Calu3 (cell line): ENCODE results near the gene TIGD3. TPM values are rescaled to one million over a fixed set of nuclear protein-coding genes. Genes with fewer than 3 reads are reported as not detected.

Source experiments
- BruUV-seq: library from RNA; stranded (reverse); fragments of 400-500 nt; replicated peaks from 2 replicates; lab custom pipeline; 2021; lab: Mats Ljungman, UMichigan
- CTCF ChIA-PET: fragments of 300-600 bp; sonication (Branson Sonifier 250); formaldehyde crosslinking; loops from one replicate; lab custom pipeline; 2022; ENCODE audit warnings: antibody characterized with exemption; lab: Charles Lee
- DNase-seq: peaks from one replicate; pipeline ENCODE4 v3.0.0; 2022
- H3K27ac Mint-ChIP-seq: one replicate; pipeline ENCODE4 v1.8.0; 2022; ENCODE audit warnings: mixed read lengths; ENCODE audit not compliant: unreplicated experiment
- H3K27me3 Mint-ChIP-seq: one replicate; pipeline ENCODE4 v1.8.0; 2022; ENCODE audit warnings: mixed read lengths; ENCODE audit not compliant: unreplicated experiment
- H3K36me3 Mint-ChIP-seq: one replicate; pipeline ENCODE4 v1.8.0; 2022; ENCODE audit warnings: mild to moderate bottlenecking, moderate library complexity, mixed read lengths; ENCODE audit not compliant: insufficient read depth, unreplicated experiment
- H3K4me1 Mint-ChIP-seq: one replicate; pipeline ENCODE4 v1.8.0; 2022; ENCODE audit warnings: mild to moderate bottlenecking, low read depth, mixed read lengths; ENCODE audit not compliant: unreplicated experiment
- H3K4me3 Mint-ChIP-seq: one replicate; pipeline ENCODE4 v1.8.0; 2022; ENCODE audit warnings: mild to moderate bottlenecking, low read depth, moderate library complexity, mixed read lengths; ENCODE audit not compliant: unreplicated experiment
- H3K9me3 Mint-ChIP-seq: one replicate; pipeline ENCODE4 v1.8.0; 2022; ENCODE audit warnings: low read depth, mixed read lengths; ENCODE audit not compliant: unreplicated experiment
- intact Hi-C: fragments of 100-400 bp; cut with micrococcal nuclease; formaldehyde crosslinking; loops from one replicate; pipeline ENCODE4 v1.10.0; 2022; ENCODE audit not compliant: unreplicated experiment
- total RNA-seq: library from RNA; stranded (reverse); gene quantifications from 2 replicates; pipeline ENCODE4 v1.2.3, GENCODE V29; 2022
- TF ChIP-seq, protein P1 (sequence below): fragments of 200-600 bp; IDR thresholded peaks from one replicate; pipeline ENCODE4 v1.8.0; 2022; ENCODE audit warnings: antibody characterized with exemption; ENCODE audit not compliant: unreplicated experiment

TIGD3 gene
- total RNA-seq, 1 experiment from 2014 or later: 1.5 TPM

GRCh38 chr11:65404638-65405339 is 50.2 kb downstream of the TIGD3 start:
- CTCF ChIA-PET: interaction anchor here (0.8 kb wide), 1 partner anchor 12 kb away, joined by 3 read pairs; no protein-coding TSS in a partner anchor
- Mint-ChIP-seq H3K27ac (no peak overlapping the region), H3K36me3 (peaks cover 59% of the 10 kb centered on the region)

More at GRCh38 chr11:65404638-65405339, 50.2 kb downstream of the TIGD3 start:
- intact Hi-C loops: no loop called here
- Mint-ChIP-seq H3K9me3 (no peaks in the 10 kb centered on the region), H3K4me1 (no peaks in the 10 kb centered on the region), H3K4me3 (no peak overlapping the region), H3K27me3 (no peaks in the 10 kb centered on the region)
- BruUV-seq: no TSS peak
- TF ChIP-seq, protein P1, sequence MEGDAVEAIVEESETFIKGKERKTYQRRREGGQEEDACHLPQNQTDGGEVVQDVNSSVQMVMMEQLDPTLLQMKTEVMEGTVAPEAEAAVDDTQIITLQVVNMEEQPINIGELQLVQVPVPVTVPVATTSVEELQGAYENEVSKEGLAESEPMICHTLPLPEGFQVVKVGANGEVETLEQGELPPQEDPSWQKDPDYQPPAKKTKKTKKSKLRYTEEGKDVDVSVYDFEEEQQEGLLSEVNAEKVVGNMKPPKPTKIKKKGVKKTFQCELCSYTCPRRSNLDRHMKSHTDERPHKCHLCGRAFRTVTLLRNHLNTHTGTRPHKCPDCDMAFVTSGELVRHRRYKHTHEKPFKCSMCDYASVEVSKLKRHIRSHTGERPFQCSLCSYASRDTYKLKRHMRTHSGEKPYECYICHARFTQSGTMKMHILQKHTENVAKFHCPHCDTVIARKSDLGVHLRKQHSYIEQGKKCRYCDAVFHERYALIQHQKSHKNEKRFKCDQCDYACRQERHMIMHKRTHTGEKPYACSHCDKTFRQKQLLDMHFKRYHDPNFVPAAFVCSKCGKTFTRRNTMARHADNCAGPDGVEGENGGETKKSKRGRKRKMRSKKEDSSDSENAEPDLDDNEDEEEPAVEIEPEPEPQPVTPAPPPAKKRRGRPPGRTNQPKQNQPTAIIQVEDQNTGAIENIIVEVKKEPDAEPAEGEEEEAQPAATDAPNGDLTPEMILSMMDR: no peak
- no peak for DNase-seq

Other genes starting within 250 kb of the TIGD3 start
- gene TM7SF2, start 242.9 kb upstream of the TIGD3 start, total RNA-seq: 41.2 and 42.8 TPM in 2 replicates
- gene ZNHIT2, start 237.1 kb upstream of the TIGD3 start, total RNA-seq: 13.2 and 17.2 TPM in 2 replicates
- gene FAU, start 232.6 kb upstream of the TIGD3 start, total RNA-seq: 650 and 668 TPM in 2 replicates
- 84.1 and 97.9 TPM in 2 replicates for gene MRPL49, start 232.4 kb upstream of the TIGD3 start, total RNA-seq
- gene SYVN1, start 220.2 kb upstream of the TIGD3 start, total RNA-seq: 68.5 and 76.7 TPM in 2 replicates
- not detected in 2 replicates for gene SPDYC, start 184.5 kb upstream of the TIGD3 start, total RNA-seq
- gene CAPN1, start 172.8 kb upstream of the TIGD3 start, total RNA-seq: 288 and 314 TPM in 2 replicates
- gene POLA2, start 92.8 kb upstream of the TIGD3 start, total RNA-seq: 34.4 and 40.4 TPM in 2 replicates
- 35.6 and 43.2 TPM in 2 replicates for gene CDC42EP2, start 39.9 kb upstream of the TIGD3 start, total RNA-seq
- gene DPF2, start 20.9 kb upstream of the TIGD3 start, total RNA-seq: 57.5 and 61.1 TPM in 2 replicates
- 2.9 and 4.0 TPM in 2 replicates for gene SLC25A45, start 27.9 kb downstream of the TIGD3 start, total RNA-seq
- gene FRMD8, start 31.9 kb downstream of the TIGD3 start, total RNA-seq: 40.2 and 51.9 TPM in 2 replicates
- gene NEAT1, start 68.0 kb downstream of the TIGD3 start, total RNA-seq: 605 and 821 TPM in 2 replicates
- 8,437 and 9,950 TPM in 2 replicates for gene MALAT1, start 144.3 kb downstream of the TIGD3 start, total RNA-seq
- gene SCYL1, start 170.3 kb downstream of the TIGD3 start, total RNA-seq: 47.8 and 53.6 TPM in 2 replicates
- 166 and 169 TPM in 2 replicates for gene LTBP3, start 203.6 kb downstream of the TIGD3 start, total RNA-seq
- gene ZNRD2, start 215.7 kb downstream of the TIGD3 start, total RNA-seq: 40.7 and 45.3 TPM in 2 replicates
- 29.8 and 30.6 TPM in 2 replicates for gene FAM89B, start 217.8 kb downstream of the TIGD3 start, total RNA-seq
- gene EHBP1L1, start 221.3 kb downstream of the TIGD3 start, total RNA-seq: 73.7 and 81.0 TPM in 2 replicates
- 1.2 and 1.4 TPM in 2 replicates for gene KCNK7, start 241.0 kb downstream of the TIGD3 start, total RNA-seq